Right lobe of liver (tissue), 4 donors: ENCODE results near the gene KRTAP9-3.
"Not testable (repeated sequence)": the region's sequence is repeated elsewhere in the genome, so short reads cannot be mapped to it uniquely, and the experiment has no call there.

ENCODE experiments used
- POLR2A ChIP-seq: fragments of 450-650 bp; IDR thresholded peaks from one replicate; pipeline ENCODE4 v1.6.1; 2017; ENCODE audit warnings: antibody characterized with exemption, mild to moderate bottlenecking
- TF ChIP-seq, protein P1 (sequence below), 4 donors: fragments of 200-600 bp in 3 of 4; fragments of 450-650 bp in 1 of 4; IDR thresholded peaks; one replicate each; pipeline versions ENCODE4 v1.5.1 to v1.8.0; 2016 to 2022; ENCODE audit warnings: antibody characterized with exemption in 4 of 4, mild to moderate bottlenecking in 2 of 4
- donor health status: DM: no; HTN: no; CAD: no.
- donor health status: DM: no; HTN: no; CAD: no.
- donor health status: DM: no; HTN: yes; CAD: no.

DNA sequence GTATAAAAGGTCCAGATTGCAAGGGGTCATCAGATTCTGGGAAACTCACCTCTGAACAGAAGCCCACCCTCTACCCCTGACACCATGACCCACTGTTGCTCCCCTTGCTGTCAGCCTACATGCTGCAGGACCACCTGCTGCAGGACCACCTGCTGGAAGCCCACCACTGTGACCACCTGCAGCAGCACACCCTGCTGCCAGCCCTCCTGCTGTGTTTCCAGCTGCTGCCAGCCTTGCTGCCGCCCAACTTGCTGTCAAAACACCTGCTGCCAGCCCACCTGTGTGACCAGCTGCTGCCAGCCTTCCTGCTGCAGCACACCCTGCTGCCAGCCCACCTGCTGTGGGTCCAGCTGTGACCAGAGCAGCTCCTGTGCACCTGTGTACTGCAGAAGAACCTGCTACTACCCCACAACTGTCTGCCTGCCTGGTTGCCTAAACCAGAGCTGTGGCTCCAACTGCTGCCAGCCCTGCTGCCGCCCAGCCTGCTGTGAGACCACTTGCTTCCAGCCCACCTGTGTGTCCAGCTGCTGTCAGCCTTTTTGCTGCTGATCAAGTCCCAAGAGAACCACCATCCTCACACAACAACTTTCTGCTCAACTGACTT, 17.5 kb downstream of the KRTAP9-3 start, which contains the start of gene KRTAP9-4:
- TF ChIP-seq, protein P1, sequence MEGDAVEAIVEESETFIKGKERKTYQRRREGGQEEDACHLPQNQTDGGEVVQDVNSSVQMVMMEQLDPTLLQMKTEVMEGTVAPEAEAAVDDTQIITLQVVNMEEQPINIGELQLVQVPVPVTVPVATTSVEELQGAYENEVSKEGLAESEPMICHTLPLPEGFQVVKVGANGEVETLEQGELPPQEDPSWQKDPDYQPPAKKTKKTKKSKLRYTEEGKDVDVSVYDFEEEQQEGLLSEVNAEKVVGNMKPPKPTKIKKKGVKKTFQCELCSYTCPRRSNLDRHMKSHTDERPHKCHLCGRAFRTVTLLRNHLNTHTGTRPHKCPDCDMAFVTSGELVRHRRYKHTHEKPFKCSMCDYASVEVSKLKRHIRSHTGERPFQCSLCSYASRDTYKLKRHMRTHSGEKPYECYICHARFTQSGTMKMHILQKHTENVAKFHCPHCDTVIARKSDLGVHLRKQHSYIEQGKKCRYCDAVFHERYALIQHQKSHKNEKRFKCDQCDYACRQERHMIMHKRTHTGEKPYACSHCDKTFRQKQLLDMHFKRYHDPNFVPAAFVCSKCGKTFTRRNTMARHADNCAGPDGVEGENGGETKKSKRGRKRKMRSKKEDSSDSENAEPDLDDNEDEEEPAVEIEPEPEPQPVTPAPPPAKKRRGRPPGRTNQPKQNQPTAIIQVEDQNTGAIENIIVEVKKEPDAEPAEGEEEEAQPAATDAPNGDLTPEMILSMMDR (IDR thresholded peaks at IDR 0.05), result not testable (repeated sequence)
- TF ChIP-seq POLR2A, result not testable (repeated sequence)
